Progenitor cell of endocrine pancreas (in vitro differentiated cells): Measurements from ENCODE around the gene ADAMTS16. TPM values are rescaled to one million over a fixed set of nuclear protein-coding genes. Genes with fewer than 3 reads are reported as not detected.

Experiments
- DNase-seq: peaks from one replicate; pipeline ENCODE4 v3.0.0; 2021; ENCODE audit warnings: low spot score; ENCODE audit not compliant: unreplicated experiment
- H3K27ac Mint-ChIP-seq: 2 replicates; pipeline ENCODE4 v1.8.0; 2021; ENCODE audit warnings: mild to moderate bottlenecking, moderate library complexity, mixed read lengths
- H3K27me3 Mint-ChIP-seq: 2 replicates; pipeline ENCODE4 v1.8.0; 2021; ENCODE audit warnings: mixed read lengths
- H3K36me3 Mint-ChIP-seq: 2 replicates; pipeline ENCODE4 v1.8.0; 2022; ENCODE audit warnings: mixed read lengths; ENCODE audit not compliant: insufficient read depth
- H3K4me1 Mint-ChIP-seq: 2 replicates; pipeline ENCODE4 v1.8.0; 2021; ENCODE audit warnings: low read depth, mixed read lengths
- H3K4me3 Mint-ChIP-seq: 2 replicates; pipeline ENCODE4 v1.8.0; 2021; ENCODE audit warnings: low read depth, mild to moderate bottlenecking, moderate library complexity, mixed read lengths
- H3K9me3 Mint-ChIP-seq: 2 replicates; pipeline ENCODE4 v1.8.0; 2021; ENCODE audit warnings: low read depth, mixed read lengths
- total RNA-seq: library from RNA; stranded (reverse); gene quantifications from 2 replicates; pipeline ENCODE4 v1.2.1, GENCODE V29; 2021
- TF ChIP-seq, protein P1 (sequence below): fragments of 200-600 bp; sonication (generic); IDR thresholded peaks from one replicate; pipeline ENCODE4 v1.5.0; 2021; ENCODE audit warnings: antibody characterized with exemption, mild to moderate bottlenecking; ENCODE audit not compliant: unreplicated experiment

Gene ADAMTS16
- total RNA-seq, 1 donor from 2014 or later = 40.7 TPM

DNA sequence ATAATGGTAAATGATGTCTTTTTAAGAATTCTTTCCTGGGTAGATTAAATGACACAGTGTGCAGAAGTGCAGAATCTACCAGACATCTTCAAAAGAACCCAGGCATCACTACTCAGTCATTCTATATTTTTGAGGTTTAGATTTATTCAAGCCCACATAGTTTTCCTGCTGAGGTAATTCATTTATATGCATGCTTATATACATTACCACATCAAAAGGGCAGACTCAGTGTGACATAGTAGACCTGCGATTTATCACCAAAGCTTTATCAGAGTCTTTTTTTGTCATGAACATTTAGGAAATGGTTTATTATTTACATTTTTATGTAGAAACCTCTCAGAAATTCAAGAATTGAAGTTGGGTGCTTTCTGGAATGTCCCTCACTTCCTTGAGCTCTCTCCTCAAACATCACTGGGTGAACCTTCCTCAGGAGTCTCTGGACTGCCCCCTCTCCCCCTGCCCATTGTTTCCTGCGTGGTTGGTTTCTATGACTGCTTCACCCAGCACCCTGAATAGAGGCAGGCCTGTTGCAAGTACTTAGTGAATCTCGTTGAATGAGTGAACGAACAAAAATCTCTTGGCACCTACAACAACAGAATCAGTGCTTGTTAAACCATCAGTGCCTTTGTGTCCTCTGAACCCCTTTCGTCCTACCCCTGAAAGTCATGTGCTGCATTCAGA, 42.5 kb downstream of the ADAMTS16 start:
- peaks cover 36% of the 10 kb centered on the region for H3K4me1 Mint-ChIP-seq
- H3K9me3 Mint-ChIP-seq = no peaks in the 10 kb centered on the region
- H3K36me3 Mint-ChIP-seq = peaks cover 23% of the 10 kb centered on the region
- H3K27ac Mint-ChIP-seq = no peak overlapping the region
- H3K27me3 Mint-ChIP-seq = no peaks in the 10 kb centered on the region
- TF ChIP-seq, protein P1, sequence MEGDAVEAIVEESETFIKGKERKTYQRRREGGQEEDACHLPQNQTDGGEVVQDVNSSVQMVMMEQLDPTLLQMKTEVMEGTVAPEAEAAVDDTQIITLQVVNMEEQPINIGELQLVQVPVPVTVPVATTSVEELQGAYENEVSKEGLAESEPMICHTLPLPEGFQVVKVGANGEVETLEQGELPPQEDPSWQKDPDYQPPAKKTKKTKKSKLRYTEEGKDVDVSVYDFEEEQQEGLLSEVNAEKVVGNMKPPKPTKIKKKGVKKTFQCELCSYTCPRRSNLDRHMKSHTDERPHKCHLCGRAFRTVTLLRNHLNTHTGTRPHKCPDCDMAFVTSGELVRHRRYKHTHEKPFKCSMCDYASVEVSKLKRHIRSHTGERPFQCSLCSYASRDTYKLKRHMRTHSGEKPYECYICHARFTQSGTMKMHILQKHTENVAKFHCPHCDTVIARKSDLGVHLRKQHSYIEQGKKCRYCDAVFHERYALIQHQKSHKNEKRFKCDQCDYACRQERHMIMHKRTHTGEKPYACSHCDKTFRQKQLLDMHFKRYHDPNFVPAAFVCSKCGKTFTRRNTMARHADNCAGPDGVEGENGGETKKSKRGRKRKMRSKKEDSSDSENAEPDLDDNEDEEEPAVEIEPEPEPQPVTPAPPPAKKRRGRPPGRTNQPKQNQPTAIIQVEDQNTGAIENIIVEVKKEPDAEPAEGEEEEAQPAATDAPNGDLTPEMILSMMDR = no peak
- H3K4me3 Mint-ChIP-seq = no peak overlapping the region
- no peak for DNase-seq

DNA sequence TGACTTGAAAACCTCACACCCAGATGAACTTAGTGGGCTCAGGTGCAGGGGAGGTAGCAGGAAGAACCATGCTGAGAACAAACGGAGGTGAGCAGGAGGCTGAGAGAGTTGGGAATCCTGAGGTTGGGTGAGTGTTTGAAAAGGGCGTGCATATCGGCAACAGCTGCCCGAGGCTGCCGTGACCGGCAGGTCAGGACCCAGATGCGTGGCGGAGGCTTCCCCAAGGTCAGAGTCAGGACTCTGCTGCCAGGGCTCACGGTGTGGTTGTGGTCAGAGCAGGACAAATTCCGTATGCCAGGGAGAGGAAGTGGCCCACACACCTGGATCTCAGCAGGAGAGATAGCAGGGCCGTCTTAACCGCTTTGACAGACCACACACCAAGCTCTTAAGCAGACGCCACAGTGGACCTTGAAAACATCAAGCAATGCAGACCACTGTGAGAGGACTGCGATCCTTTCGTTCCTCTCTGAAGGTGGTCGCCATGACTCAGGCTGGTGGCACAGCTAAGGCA, 43.1 kb downstream of the ADAMTS16 start:
- Mint-ChIP-seq H3K4me3 (no peak overlapping the region), H3K27me3 (no peaks in the 10 kb centered on the region), H3K9me3 (no peaks in the 10 kb centered on the region), H3K27ac (no peak overlapping the region), H3K36me3 (peaks cover 24% of the 10 kb centered on the region), H3K4me1 (peaks cover 32% of the 10 kb centered on the region)
- TF ChIP-seq, protein P1 = no peak
- DNase-seq = no peak

DNA sequence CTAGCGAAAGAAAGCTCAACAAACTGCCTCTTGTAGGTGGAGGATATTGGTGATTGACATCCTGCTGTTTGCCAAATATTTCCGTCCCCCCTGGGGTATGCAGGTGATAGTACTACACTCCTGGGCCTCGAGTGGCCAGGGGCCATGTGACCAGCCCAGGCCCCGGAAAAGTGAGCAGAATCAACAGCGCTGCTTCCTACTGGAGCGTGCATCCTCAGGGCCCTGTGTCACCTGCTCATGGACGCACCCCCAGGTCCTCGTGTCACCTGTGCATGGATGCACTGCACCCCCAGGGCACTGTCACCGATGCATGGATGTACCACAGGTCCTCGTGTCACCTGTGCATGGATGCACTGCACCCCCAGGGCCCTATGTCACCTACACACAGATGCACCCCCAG, 43.8 kb downstream of the ADAMTS16 start:
- H3K9me3 Mint-ChIP-seq = no peaks in the 10 kb centered on the region
- H3K4me1 Mint-ChIP-seq = peaks cover 31% of the 10 kb centered on the region
- H3K4me3 Mint-ChIP-seq = no peak overlapping the region
- no peak overlapping the region for H3K27ac Mint-ChIP-seq
- TF ChIP-seq, protein P1 = no peak
- peaks cover 27% of the 10 kb centered on the region for H3K36me3 Mint-ChIP-seq
- H3K27me3 Mint-ChIP-seq = no peaks in the 10 kb centered on the region
- no peak for DNase-seq

DNA sequence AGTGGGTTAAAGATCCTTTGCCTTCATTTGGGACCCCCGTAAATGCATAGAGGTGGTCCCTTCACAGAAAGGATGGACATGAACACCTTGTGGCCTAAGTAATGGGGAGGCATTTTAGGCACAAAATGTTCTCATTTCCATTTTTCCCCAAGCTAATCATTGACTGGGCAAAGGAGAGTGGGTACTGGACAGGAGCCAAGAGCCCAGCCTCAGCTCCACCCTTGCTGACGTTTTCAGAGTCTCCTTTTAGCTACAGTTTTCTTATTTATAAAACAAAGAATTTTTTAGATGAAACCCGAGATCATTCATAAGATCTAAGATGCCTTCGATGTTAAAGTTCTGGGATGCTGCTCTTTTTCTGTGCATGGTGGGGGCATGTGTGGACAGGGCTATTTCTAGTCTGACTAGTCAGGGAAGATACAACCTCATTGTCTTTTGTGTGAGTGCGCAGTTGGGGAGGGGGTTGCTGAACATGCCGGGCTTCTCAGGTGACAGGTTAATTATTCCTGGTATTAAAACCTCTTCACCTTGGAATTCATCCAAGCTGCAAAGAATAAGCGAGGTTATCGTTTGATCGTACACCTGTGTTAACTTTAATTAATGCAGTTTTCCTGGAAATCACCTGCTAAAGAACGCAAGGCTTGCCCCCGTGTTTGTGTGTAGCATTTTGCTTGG, 48.4 kb downstream of the ADAMTS16 start:
- no peak for DNase-seq
- Mint-ChIP-seq H3K4me1 (peaks cover 5% of the 10 kb centered on the region), H3K27ac (no peak overlapping the region), H3K4me3 (no peak overlapping the region), H3K36me3 (peaks cover 27% of the 10 kb centered on the region), H3K9me3 (no peaks in the 10 kb centered on the region), H3K27me3 (no peaks in the 10 kb centered on the region)
- TF ChIP-seq, protein P1 = no peak

DNA sequence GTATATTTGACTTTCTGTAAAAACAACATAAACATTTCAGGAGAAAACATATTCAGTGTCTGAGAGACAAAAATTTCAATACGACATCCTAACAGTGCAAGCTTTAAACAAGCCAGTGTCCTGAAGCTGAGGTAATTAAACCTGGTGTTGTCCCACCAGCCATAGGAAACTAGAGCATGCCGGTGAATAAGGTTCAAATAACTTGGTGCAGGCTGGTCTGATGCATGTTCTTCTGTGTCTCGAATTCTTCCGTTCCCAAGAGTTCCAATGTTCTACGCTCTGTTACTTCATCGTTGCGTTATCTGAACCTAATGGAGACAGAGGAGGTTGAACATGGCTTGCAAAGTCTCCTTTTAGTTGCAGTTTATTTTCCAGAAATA, 48.9 kb downstream of the ADAMTS16 start:
- Mint-ChIP-seq H3K4me3 (no peak overlapping the region), H3K27ac (no peak overlapping the region), H3K27me3 (no peaks in the 10 kb centered on the region), H3K4me1 (peaks cover 4% of the 10 kb centered on the region), H3K9me3 (no peaks in the 10 kb centered on the region), H3K36me3 (peaks cover 25% of the 10 kb centered on the region)
- TF ChIP-seq, protein P1 = no peak
- no peak for DNase-seq
